Stimulated activated naive B cell treated with anti-CD40 and anti-IgM and Interleukin-4, amounts not matched to agents 10 μg/mL and 1 μg/mL and 100 μg/mL, for 72 hours (primary cell): Measurements from ENCODE around the gene FAM241A.
"Not testable (repeated sequence)": the region's sequence is repeated elsewhere in the genome, so short reads cannot be mapped to it uniquely, and the experiment has no call there.

ENCODE experiments used
- ATAC-seq, 2 donors: fragments of 150-1000 bp; cut with Tn5 transposase; replicated peaks; 2 replicates each; pipeline ENCODE4 v1.10.0; 2021; ENCODE audit warnings: moderate library complexity in 1 of 2
- DNase-seq: peaks from one replicate; pipeline ENCODE4 v3.0.0; 2021
- H3K27ac Mint-ChIP-seq: one replicate; pipeline ENCODE4 v1.8.0; 2022; ENCODE audit warnings: mild to moderate bottlenecking, mixed read lengths
- H3K27me3 Mint-ChIP-seq, 2 donors: one replicate each; pipeline ENCODE4 v1.8.0; 2022; ENCODE audit warnings: mixed read lengths in 2 of 2
- H3K36me3 Mint-ChIP-seq, 2 donors: one replicate each; pipeline ENCODE4 v1.8.0; 2022; ENCODE audit warnings: mixed read lengths in 2 of 2, mild to moderate bottlenecking in 1 of 2
- H3K4me1 Mint-ChIP-seq, 2 donors: one replicate each; pipeline ENCODE4 v1.8.0; 2022; ENCODE audit warnings: mixed read lengths in 2 of 2, mild to moderate bottlenecking in 1 of 2
- H3K4me3 Mint-ChIP-seq, 2 donors: one replicate each; pipeline ENCODE4 v1.8.0; 2022; ENCODE audit warnings: mild to moderate bottlenecking in 2 of 2, mixed read lengths in 2 of 2, moderate library complexity in 1 of 2
- H3K9me3 Mint-ChIP-seq, 2 donors: one replicate each; pipeline ENCODE4 v1.8.0; 2022; ENCODE audit warnings: mixed read lengths in 2 of 2, mild to moderate bottlenecking in 1 of 2

The FAM241A gene

DNA sequence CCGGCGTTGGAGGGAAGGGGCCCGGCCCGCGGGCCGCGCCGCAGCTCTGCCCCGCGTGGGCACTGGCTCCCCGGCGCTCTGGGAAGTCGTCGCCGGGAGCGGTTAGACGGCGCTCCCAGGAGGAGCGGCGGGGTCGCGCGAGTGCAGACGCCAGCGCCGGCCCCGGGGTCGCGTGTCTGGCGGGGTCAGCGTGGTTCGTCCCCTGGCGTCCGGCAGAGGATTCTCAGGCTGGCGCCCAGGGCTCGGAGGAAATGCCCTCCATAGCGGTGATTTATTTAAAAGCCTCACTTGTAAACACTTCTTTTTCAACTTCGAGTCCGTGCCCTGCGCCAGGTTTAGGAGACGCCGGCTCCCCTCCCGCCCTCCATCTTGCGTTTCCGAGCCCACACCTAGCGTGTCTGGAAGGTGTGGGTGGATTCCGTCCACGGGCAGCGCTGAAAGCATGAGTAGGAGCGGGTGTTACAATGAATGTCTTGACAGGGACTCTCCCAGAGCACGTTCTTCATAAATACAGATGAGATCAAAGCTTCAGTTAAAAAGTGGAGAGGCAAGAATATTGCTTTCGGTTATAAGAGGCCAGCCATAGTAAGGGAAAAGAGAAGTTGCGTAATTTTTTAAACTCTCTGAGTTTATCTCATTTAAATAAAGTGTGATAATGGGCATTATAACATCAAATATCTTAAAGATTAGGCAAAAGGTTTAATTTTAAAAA, 692 bp downstream of the FAM241A start:
- Mint-ChIP-seq H3K27me3 (no peaks in the 10 kb centered on the region), H3K27ac (peak overlapping the region; percentile 93), H3K36me3 (peaks cover 0 to 4% of the 10 kb centered on the region in 2 donors), H3K4me3 (peak overlapping the region; percentile 86 to 92), H3K4me1 (peaks cover 13 to 29% of the 10 kb centered on the region in 2 donors), H3K9me3 (peaks cover 0 to 3% of the 10 kb centered on the region in 2 donors)
- DNase-seq: peak; percentile 67
- ATAC-seq: peak; percentile 69 to 75

DNA sequence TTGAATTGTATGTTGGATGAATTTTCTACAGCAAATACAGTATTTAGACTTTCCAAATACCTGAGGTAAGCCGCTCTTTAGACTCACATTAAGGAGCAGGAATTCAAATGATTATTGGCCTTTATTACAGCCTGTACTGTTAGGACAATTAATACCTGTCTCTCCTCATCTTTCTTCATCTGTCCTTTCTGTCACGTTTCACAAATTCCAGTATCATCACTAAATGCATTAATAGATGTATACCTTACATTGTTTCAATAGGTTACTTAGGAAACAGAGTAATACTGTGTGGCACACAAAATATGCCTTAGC, 1.2 kb downstream of the FAM241A start:
- Mint-ChIP-seq H3K4me3 (peak overlapping the region; percentile 86 to 92), H3K27ac (peak overlapping the region; percentile 43), H3K27me3 (no peaks in the 10 kb centered on the region), H3K36me3 (peaks cover 0 to 4% of the 10 kb centered on the region in 2 donors), H3K9me3 (peaks cover 0 to 3% of the 10 kb centered on the region in 2 donors), H3K4me1 (peaks cover 13 to 29% of the 10 kb centered on the region in 2 donors)
- DNase-seq (no peak), ATAC-seq (no peak)

DNA sequence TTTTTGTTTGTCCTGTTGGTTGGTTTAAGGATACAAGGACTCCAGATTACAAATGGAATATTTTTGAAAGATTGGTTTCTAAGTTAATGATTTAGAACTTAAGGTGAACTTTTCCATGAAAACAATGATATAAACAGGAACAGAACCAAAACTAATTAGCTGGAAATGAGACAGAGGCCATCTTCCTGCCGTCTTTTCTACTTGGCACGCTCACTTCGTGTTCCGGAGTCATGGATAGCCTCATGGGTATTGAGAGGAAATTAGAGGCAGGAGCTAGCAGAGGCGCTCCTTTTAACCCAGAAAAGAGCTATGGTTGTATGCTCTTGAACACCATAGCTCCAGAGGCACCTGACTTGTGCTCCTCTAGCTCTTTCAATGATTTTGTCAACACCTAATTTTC, 2.4 kb downstream of the FAM241A start:
- Mint-ChIP-seq H3K27ac (no peak overlapping the region), H3K4me3 (peak overlapping the region in 1 of 2 donors; percentile 55), H3K9me3 (peaks cover 0 to 3% of the 10 kb centered on the region in 2 donors), H3K36me3 (peaks cover 0 to 4% of the 10 kb centered on the region in 2 donors), H3K27me3 (no peaks in the 10 kb centered on the region), H3K4me1 (peaks cover 16 to 34% of the 10 kb centered on the region in 2 donors)
- ATAC-seq (no peak), DNase-seq (no peak)

DNA sequence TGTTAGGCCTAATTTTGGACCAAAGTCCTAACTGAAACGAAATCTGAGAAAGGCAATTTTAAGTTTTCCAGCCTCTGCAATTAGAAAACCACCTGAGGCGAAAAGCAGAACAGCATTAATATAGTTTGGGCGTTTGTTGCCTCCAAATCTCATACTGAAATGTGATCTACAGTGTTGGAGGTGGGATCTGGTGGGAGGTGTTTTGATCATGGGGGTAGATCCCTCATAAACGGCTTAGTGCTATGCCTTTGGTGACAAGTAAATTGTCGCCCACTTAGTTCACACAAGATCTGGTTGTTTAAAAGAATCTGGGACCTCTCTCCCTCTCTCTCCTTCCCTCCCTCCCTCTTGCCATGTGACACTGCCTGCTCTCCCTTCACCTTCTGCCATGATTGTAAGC, 5.7 kb downstream of the FAM241A start:
- H3K27ac Mint-ChIP-seq: no peak overlapping the region
- no peak overlapping the region for H3K4me3 Mint-ChIP-seq
- peaks cover 17 to 39% of the 10 kb centered on the region in 2 donors for H3K4me1 Mint-ChIP-seq
- H3K27me3 Mint-ChIP-seq: no peaks in the 10 kb centered on the region
- H3K9me3 Mint-ChIP-seq: no peaks in the 10 kb centered on the region
- H3K36me3 Mint-ChIP-seq: peaks cover 0 to 4% of the 10 kb centered on the region in 2 donors
- no peak for ATAC-seq
- DNase-seq: no peak

DNA sequence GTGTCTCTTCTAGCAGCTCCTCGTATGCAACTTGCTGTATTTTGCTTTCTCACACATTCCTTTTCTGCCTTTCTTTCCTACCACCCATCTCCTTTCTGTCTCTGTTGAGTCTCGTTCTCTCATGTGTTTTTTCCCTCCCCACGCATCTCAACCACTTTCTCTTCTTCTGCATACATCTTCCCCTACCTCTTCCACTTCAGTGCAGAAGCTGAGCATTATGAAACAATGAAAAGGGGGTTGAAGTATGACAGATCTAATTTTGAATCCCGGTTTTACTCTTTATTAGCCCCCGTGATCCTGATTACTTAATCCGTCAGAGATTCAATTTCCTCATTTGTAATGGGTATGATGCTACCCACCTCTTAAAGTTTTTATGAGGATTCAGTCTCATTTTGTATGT, 7.3 kb downstream of the FAM241A start:
- H3K36me3 Mint-ChIP-seq: peaks cover 0 to 13% of the 10 kb centered on the region in 2 donors
- DNase-seq (no peak), ATAC-seq (no peak)
- no peaks in the 10 kb centered on the region for H3K27me3 Mint-ChIP-seq
- H3K27ac Mint-ChIP-seq: no peak overlapping the region
- H3K9me3 Mint-ChIP-seq: no peaks in the 10 kb centered on the region
- H3K4me1 Mint-ChIP-seq: peaks cover 14 to 35% of the 10 kb centered on the region in 2 donors
- no peak overlapping the region for H3K4me3 Mint-ChIP-seq

DNA sequence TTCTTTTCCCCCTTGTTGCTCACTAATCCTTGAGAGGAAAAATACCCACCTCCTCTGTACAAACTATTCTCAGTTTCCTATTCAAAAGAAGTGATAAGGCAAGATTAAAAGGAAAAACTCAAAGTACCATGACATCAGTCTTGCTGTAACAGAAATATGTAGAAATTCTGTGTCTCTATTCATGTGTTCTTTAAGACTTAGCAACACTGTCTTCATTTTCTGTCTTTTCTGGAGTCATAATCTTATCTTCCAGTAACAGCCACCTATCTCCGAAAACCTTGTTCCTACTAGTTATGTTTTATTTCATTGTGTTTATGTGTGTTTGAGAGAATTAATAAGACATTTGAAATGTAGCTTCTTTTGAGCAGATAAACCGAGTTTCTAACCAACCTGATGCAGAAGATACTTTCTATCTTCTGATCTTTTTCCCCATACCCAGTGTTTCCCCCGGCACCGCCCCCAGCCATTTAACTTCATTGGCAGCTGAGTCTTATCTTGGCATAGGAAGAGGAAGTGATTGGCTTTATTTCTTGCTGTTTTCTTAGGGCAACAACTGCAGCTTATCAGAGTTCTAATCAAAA, 8.0 kb downstream of the FAM241A start:
- H3K9me3 Mint-ChIP-seq: no peaks in the 10 kb centered on the region
- DNase-seq: no peak
- peaks cover 14 to 27% of the 10 kb centered on the region in 2 donors for H3K4me1 Mint-ChIP-seq
- H3K27ac Mint-ChIP-seq: peak overlapping the region; percentile 74
- peaks cover 0 to 13% of the 10 kb centered on the region in 2 donors for H3K36me3 Mint-ChIP-seq
- peak in 1 of 2 donors; percentile 41 for ATAC-seq
- peak overlapping the region; percentile 71 to 75 for H3K4me3 Mint-ChIP-seq
- H3K27me3 Mint-ChIP-seq: no peaks in the 10 kb centered on the region

DNA sequence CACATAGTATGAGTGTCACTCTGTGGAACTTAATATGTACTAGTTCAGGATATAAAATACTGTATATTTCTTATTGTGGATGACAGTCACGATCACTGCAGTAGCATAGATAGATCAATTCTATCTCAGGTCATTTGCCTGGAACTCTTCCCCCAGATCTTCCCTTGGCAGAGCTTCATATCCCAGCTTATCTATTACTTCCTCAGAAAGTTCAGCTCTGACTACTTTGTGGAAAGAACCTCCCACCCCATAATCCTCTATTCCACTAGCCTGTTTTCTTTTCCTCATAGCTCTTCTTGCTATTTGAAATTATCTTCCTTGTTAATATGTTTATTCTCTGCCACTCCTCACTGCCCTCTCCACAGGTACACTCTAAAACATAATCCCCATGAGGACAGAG, 10.9 kb downstream of the FAM241A start:
- no peaks in the 10 kb centered on the region for H3K27me3 Mint-ChIP-seq
- DNase-seq (no peak), ATAC-seq (no peak)
- H3K4me1 Mint-ChIP-seq: peaks cover 12 to 22% of the 10 kb centered on the region in 2 donors
- no peak overlapping the region for H3K4me3 Mint-ChIP-seq
- H3K36me3 Mint-ChIP-seq: peaks cover 7 to 21% of the 10 kb centered on the region in 2 donors
- H3K9me3 Mint-ChIP-seq: peaks cover 0 to 3% of the 10 kb centered on the region in 2 donors
- no peak overlapping the region for H3K27ac Mint-ChIP-seq

DNA sequence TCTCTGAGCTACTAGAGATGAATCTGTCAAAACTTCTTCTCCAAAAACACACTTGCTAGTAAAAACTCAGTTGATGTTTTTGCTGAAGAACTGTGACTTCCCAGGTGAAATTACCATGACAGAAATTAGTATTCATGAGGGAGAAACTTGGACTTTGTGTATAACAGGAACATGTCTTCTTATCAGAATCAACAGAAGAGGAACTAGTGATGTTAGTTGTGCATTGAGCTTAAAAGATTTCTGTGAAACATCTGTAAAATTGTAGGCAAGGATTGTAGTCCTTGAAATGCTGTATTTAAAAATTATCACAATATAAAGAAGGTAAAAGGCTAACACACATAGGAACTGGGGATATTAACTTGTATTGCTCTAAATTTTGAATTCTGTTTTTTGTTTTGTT, 11.3 kb downstream of the FAM241A start:
- Mint-ChIP-seq H3K9me3 (peaks cover 0 to 4% of the 10 kb centered on the region in 2 donors), H3K4me1 (peaks cover 12 to 22% of the 10 kb centered on the region in 2 donors), H3K4me3 (no peak overlapping the region), H3K27ac (no peak overlapping the region), H3K27me3 (no peaks in the 10 kb centered on the region), H3K36me3 (peaks cover 10 to 23% of the 10 kb centered on the region in 2 donors)
- ATAC-seq (no peak), DNase-seq (no peak)

DNA sequence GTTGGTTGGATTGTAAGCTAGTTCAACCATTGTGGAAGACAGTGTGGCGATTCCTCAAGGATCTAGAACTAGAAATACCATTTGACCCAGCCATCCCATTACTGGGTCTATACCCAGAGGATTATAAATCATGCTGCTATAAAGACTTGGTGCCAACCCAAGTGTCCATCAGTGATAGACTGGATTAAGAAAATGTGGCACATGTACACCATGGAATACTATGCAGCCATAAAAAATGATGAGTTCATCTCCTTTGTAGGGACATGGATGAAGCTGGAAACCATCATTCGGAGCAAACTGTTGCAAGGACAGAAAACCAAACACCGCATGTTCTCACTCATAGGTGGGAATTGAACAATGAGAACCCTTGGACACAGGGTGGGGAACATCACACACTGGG, 18.5 kb downstream of the FAM241A start:
- H3K4me1 Mint-ChIP-seq: not testable (repeated sequence)

DNA sequence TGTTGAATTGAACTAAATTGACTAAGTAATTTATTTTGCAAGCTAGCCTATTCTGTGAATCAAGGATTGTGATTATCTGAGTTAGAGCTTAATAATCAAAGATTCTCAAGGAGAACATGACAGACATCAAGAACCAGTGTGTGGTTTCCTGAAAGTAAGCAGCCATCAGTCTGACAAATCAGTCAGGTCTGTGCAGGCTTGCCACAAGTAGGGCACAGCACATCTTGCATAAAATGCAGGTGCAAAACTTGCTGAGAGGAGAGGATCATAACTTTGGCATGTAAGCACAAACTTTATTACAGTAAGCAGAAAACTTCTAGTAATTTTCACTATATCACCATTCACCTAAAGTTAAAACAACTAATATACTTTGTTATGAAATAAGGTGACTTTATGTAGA, 22.5 kb downstream of the FAM241A start:
- H3K4me1 Mint-ChIP-seq: peaks cover 13 to 23% of the 10 kb centered on the region in 2 donors
- peaks cover 0 to under 1% of the 10 kb centered on the region in 2 donors for H3K9me3 Mint-ChIP-seq
- peaks cover 0 to 10% of the 10 kb centered on the region in 2 donors for H3K36me3 Mint-ChIP-seq
- no peaks in the 10 kb centered on the region for H3K27me3 Mint-ChIP-seq
- no peak overlapping the region for H3K4me3 Mint-ChIP-seq
- H3K27ac Mint-ChIP-seq: no peak overlapping the region
- DNase-seq (no peak), ATAC-seq (no peak)

More for the DNA sequence above, 18.5 kb downstream of the FAM241A start:
- peaks cover 10 to 21% of the 10 kb centered on the region in 2 donors for H3K36me3 Mint-ChIP-seq
- not testable (repeated sequence) for H3K27ac Mint-ChIP-seq, H3K9me3 Mint-ChIP-seq, H3K4me3 Mint-ChIP-seq, H3K27me3 Mint-ChIP-seq, DNase-seq, ATAC-seq

DNA sequence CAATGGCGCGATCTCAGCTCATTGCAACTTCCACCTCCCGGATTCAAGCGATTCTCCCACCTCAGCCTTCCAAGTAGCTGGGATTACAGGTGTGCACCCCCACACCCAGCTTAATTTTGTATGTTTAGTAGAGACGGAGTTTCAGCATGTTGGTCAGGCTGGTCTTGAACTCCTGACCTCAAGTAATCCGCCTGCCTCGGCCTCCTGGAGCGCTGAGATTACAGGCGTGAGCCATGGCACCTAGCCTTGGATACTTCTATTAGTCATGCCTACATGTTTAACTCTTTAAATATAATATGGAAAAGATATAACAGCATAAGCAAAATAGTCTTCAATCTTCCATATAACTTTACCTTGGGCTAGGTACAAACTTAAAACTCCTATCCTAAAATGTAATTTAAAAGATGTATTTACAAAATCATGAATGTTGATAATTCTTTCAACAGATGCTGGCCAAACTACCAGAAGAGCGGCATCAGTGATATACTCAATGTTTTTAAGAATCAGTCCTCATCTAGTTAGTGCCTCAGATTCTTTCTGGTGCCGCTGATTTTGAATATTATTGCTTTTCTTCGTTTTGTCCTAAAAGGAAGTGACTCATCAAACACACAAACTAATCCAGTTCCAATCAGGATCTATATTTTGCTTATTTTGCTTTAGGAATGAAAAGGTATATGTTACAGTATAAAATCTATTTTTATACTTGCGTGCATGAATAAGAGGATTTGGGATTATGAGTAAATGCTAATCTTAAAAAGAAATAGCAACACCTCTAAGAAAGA, 23.7 kb downstream of the FAM241A start:
- no peak for ATAC-seq
- Mint-ChIP-seq H3K27ac (no peak overlapping the region), H3K9me3 (no peaks in the 10 kb centered on the region), H3K36me3 (peaks cover under 1 to 15% of the 10 kb centered on the region in 2 donors), H3K27me3 (no peaks in the 10 kb centered on the region), H3K4me1 (peaks cover 13 to 23% of the 10 kb centered on the region in 2 donors), H3K4me3 (no peak overlapping the region)
- no peak for DNase-seq

DNA sequence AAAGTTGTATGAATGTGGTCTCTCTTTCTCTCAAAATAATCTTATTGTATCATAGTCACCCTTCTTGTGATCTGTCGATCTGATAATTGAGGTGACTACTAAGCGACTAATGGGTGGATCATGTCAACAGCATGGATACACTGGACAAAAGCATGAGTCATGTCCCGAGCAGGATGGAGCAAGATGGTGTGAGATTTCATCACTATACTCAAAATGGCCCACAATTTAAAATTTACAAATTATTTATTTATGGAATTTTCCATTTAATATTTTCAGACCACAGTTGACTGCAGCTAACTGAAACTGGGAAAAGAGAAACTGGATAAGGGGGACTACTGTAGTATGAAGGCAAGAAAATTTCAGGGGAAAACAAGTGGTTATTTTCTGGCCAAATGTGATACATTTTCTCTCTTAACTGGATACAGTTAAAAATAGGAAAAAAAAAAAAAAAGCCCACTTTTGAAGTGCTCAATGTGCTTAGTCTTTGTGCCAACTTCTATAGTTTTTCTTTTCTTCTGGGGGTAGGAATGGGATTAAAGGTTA, 25.3 kb downstream of the FAM241A start:
- Mint-ChIP-seq H3K4me1 (peaks cover 11 to 23% of the 10 kb centered on the region in 2 donors), H3K36me3 (peaks cover 7 to 17% of the 10 kb centered on the region in 2 donors), H3K27ac (no peak overlapping the region), H3K4me3 (no peak overlapping the region), H3K9me3 (no peaks in the 10 kb centered on the region), H3K27me3 (no peaks in the 10 kb centered on the region)
- ATAC-seq: no peak
- no peak for DNase-seq

DNA sequence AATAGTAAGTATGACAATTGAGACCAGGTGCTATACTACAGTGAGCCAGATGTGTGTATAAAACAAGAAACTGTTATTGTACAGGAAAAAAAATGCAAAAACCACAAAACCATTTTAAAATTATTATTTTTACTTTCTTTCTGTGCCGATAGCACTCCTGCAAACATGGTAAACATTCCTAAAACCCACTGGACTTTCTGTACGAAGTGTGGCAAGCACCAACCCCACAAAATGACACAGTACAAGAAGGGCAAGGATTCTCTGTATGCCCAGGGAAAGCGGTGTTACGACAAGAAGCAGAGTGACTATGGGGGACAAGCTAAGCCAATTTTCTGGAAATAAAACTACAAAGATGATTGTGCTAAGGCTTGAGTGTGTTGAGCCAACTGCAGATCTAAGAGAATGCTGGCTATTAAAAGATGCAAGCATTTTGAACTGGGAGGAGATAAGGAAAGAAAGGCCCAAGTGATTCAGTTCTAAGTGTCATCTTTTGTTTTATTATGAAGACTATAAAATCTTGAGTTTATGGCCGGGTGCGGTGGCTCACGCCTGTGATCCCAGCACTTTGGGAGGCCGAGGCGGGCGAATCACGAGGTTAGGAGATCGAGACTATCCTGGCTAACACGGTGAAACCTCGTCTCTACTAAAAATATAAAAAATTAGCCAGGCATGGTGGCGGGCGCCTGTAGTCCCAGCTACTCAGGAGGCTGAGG, 26.0 kb downstream of the FAM241A start:
- ATAC-seq, H3K27ac Mint-ChIP-seq, H3K9me3 Mint-ChIP-seq, H3K4me3 Mint-ChIP-seq, DNase-seq, H3K27me3 Mint-ChIP-seq: not testable (repeated sequence)
- Mint-ChIP-seq H3K36me3 (peaks cover 7 to 17% of the 10 kb centered on the region in 2 donors), H3K4me1 (peaks cover 10 to 23% of the 10 kb centered on the region in 2 donors)

DNA sequence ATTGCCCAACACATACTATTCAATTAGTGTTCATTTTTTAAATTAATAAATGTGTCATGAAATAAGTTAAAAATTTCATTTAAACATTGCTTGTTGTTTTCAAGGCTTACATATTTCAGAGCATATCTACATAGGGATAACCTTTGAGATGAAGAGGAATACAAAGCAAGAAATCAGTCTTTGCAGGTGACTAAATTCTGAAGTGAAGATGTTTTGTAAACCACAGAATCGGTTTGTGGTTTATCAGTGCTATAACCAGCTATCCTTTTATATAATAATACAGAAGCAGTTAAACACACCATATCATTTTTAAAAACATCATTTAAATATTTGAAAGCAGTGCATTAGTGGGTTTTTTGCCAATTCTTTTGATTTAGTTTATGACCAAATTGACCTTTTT, 26.9 kb downstream of the FAM241A start:
- Mint-ChIP-seq H3K36me3 (peaks cover 7 to 16% of the 10 kb centered on the region in 2 donors), H3K4me3 (no peak overlapping the region), H3K27ac (no peak overlapping the region), H3K27me3 (no peaks in the 10 kb centered on the region), H3K9me3 (no peaks in the 10 kb centered on the region), H3K4me1 (peaks cover 9 to 23% of the 10 kb centered on the region in 2 donors)
- ATAC-seq (peak; percentile 61 to 62), DNase-seq (no peak)
